GM23248 (cell line): Measurements from ENCODE around the gene COX7B. TPM values are rescaled to one million over a fixed set of nuclear protein-coding genes. Genes with fewer than 3 reads are reported as not detected.

Source experiments
- DNase-seq: peaks from one replicate; pipeline ENCODE4 v3.0.0-alpha.2; 2015
- H2AFZ ChIP-seq: fragments of 200-600 bp; sonication (generic); 2 replicates; pipeline ENCODE4 v1.6.1; 2016; ENCODE audit warnings: antibody characterized with exemption
- H3F3A ChIP-seq: fragments of 200-600 bp; sonication (generic); 2 replicates; pipeline ENCODE4 v1.6.1; 2016; ENCODE audit warnings: mild to moderate bottlenecking, antibody characterized with exemption, mixed run types; ENCODE audit not compliant: insufficient read depth
- H3K27ac ChIP-seq: fragments of 200-600 bp; sonication (generic); 2 replicates; pipeline ENCODE4 v1.5.1; 2016; ENCODE audit warnings: mild to moderate bottlenecking
- H3K27me3 ChIP-seq: fragments of 200-600 bp; sonication (generic); replicated peaks from 2 replicates; pipeline ENCODE4 v1.6.1; 2016; ENCODE audit warnings: mild to moderate bottlenecking; ENCODE audit not compliant: insufficient read depth
- H3K36me3 ChIP-seq: fragments of 200-600 bp; sonication (generic); 2 replicates; pipeline ENCODE4 v1.6.1; 2016; ENCODE audit warnings: low read depth, mild to moderate bottlenecking
- H3K4me1 ChIP-seq: fragments of 200-600 bp; sonication (generic); 2 replicates; pipeline ENCODE4 v1.6.1; 2016; ENCODE audit warnings: mild to moderate bottlenecking; ENCODE audit not compliant: insufficient read depth
- H3K4me2 ChIP-seq: fragments of 200-600 bp; sonication (generic); one replicate; pipeline ENCODE4 v1.6.1; 2016; ENCODE audit warnings: mild to moderate bottlenecking; ENCODE audit not compliant: unreplicated experiment
- H3K4me3 ChIP-seq: fragments of 200-600 bp; sonication (generic); 2 replicates; pipeline ENCODE4 v1.5.1; 2016; ENCODE audit warnings: mild to moderate bottlenecking
- H3K79me2 ChIP-seq: fragments of 200-600 bp; sonication (generic); 2 replicates; pipeline ENCODE4 v1.6.1; 2016; ENCODE audit warnings: mild to moderate bottlenecking; ENCODE audit not compliant: insufficient read depth
- H3K9ac ChIP-seq: fragments of 200-600 bp; sonication (generic); 2 replicates; pipeline ENCODE4 v1.6.1; 2016; ENCODE audit warnings: mild to moderate bottlenecking
- H3K9me2 ChIP-seq: fragments of 200-600 bp; sonication (generic); 2 replicates; pipeline ENCODE4 v1.6.1; 2016; ENCODE audit warnings: mixed run types, mild to moderate bottlenecking, moderate library complexity; ENCODE audit not compliant: insufficient read depth
- H3K9me3 ChIP-seq: fragments of 200-600 bp; sonication (generic); one replicate; pipeline ENCODE4 v1.6.1; 2017; ENCODE audit warnings: low read depth
- H4K20me1 ChIP-seq: fragments of 200-600 bp; sonication (generic); 2 replicates; pipeline ENCODE4 v1.6.0; 2016; ENCODE audit not compliant: insufficient read depth
- EZH2 ChIP-seq: fragments of 200-600 bp; sonication (generic); IDR thresholded peaks from 2 replicates; pipeline ENCODE4 v1.6.1; 2018; ENCODE audit warnings: antibody characterized with exemption, mild to moderate bottlenecking; ENCODE audit not compliant: insufficient read depth, poor library complexity, severe bottlenecking
- EZH2phosphoT487 ChIP-seq: fragments of 200-600 bp; sonication (generic); IDR thresholded peaks from 2 replicates; pipeline ENCODE4 v1.6.1; 2018; ENCODE audit warnings: antibody characterized with exemption, moderate library complexity, mild to moderate bottlenecking, low read depth; ENCODE audit not compliant: insufficient read depth
- WGBS, 2 experiments: methylation state at CpG; one replicate each; pipeline ENCODE4 v1.1.6; 2015 to 2017; ENCODE audit warnings: low lambda C conversion rate in 2 of 2, low coverage in 1 of 2; ENCODE audit errors: missing lambda C conversion rate in 2 of 2; 5-methylcytosine and 5-hydroxymethylcytosine counted together
- in situ Hi-C: fragments of 300-500 bp; cut with MboI; formaldehyde crosslinking; loops from 2 replicates; pipeline ENCODE4 v1.15.0; 2020
- polyA plus RNA-seq: library from polyadenylated mRNA; unstranded; fragments of >200 nt; fragmentation: Nextera tagmentation; extraction: Ambion mirVana; gene quantifications from 2 replicates; pipeline ENCODE4 v1.2.1, GENCODE V29; 2016
- total RNA-seq: library from RNA; depleted of rRNA; stranded (reverse); fragments of >200 nt; shearing (Covaris generic); gene quantifications from 2 replicates; pipeline ENCODE4 v1.2.3, GENCODE V29; 2014

COX7B gene
- total and polyA plus RNA-seq, 2 experiments from 2014 or later, result 168 to 335 TPM

DNA sequence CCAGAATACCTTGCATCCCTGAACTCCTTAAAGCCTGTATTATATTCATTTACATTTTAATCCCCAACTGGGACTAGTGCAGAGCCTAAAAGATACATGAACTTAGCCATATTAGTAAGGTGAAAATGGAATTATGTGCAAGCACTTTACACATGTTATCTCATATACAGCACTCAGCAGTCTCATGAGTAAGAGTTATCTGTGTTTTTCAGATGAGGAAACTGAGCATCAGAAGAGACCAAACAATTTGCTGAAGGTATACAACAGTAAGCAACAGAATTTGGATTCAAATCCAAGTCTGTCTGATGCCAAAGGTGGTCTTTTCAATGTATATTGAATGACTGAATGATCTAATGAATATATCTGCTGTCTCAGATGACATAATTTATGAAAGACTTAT, 23.5 kb downstream of the COX7B start:
- Histone ChIP-seq H3K9me2 (no peaks in the 10 kb centered on the region), H3K27ac (no peak overlapping the region), H3K79me2 (peaks cover 12% of the 10 kb centered on the region; the same call in 1 of the 2 replicates), H3K9ac (no peak overlapping the region), H3F3A (no peaks in the 10 kb centered on the region), H3K4me3 (no peak overlapping the region), H4K20me1 (no peaks in the 10 kb centered on the region), H3K9me3 (no peaks in the 10 kb centered on the region), H3K4me1 (no peaks in the 10 kb centered on the region), H3K27me3 (no peaks in the 10 kb centered on the region), H2AFZ (no peak overlapping the region), H3K4me2 (no peak overlapping the region), H3K36me3 (no peaks in the 10 kb centered on the region)
- in situ Hi-C loops, result no loop called here
- DNase-seq, result no peak
- TF ChIP-seq EZH2 (no peak), EZH2phosphoT487 (no peak)

DNA sequence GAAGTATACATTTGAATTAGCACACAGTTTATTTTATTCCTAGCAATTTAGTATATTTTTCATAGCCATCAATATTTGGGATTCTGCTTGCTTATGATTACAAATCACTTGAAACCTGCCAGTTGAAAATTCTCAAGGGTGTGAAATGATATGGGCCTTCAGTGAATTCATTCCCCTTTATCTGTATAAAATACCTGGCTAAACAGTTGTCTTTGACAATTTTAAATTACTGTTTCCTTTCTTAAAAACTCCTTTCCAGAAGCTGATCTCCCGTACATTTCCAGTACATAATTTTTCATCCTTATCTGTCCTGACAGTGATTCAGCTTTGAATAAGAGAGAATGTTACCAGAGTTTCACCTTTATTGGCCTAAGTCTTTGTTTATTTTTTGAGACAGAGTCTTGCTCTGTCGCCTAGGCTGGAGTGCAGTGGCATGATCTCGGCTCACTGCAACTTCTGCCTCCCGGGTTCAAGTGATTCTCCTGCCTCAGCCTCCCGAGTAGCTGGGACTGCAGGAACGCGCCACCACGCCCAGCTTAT, 25.1 kb downstream of the COX7B start:
- no peak overlapping the region for H3K4me2 ChIP-seq
- H3K27me3 ChIP-seq, result no peaks in the 10 kb centered on the region
- 97 to 98% methylated on average over 8 of the region's 8 CpGs for WGBS, 2 experiments
- H3K9me3 ChIP-seq, result no peaks in the 10 kb centered on the region
- H3K27ac ChIP-seq, result no peak overlapping the region
- H3K9me2 ChIP-seq, result no peaks in the 10 kb centered on the region
- H3K4me3 ChIP-seq, result no peak overlapping the region
- in situ Hi-C loops, result no loop called here
- no peaks in the 10 kb centered on the region for H3K4me1 ChIP-seq
- peaks cover 12% of the 10 kb centered on the region; the same call in 1 of the 2 replicates for H3K79me2 ChIP-seq
- no peaks in the 10 kb centered on the region for H3F3A ChIP-seq
- H3K36me3 ChIP-seq, result no peaks in the 10 kb centered on the region
- H3K9ac ChIP-seq, result no peak overlapping the region
- no peak overlapping the region for H2AFZ ChIP-seq
- DNase-seq, result no peak
- TF ChIP-seq EZH2, result no peak
- TF ChIP-seq EZH2phosphoT487, result no peak
- H4K20me1 ChIP-seq, result no peaks in the 10 kb centered on the region

DNA sequence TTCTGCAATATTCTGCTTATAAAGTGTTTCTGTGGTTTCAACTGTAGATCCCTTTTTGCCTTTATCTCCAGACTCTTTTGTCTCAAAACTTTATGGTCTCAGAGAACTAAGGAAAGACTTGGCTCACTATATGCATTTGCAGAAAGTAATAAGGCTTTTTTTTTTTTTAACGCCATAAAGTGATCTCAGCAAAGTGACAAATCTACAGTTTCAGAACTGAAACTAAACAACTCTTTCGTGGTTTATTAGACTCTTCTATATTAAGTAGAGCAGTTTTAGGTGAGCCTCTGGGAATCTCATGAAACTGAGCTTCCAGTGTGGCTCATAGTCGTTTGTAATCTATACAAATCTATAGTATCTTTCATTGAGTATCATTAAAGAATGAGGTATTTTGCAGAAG, 26.5 kb downstream of the COX7B start:
- TF ChIP-seq EZH2, result no peak
- TF ChIP-seq EZH2phosphoT487, result no peak
- Histone ChIP-seq H3F3A (no peaks in the 10 kb centered on the region), H3K9me3 (no peaks in the 10 kb centered on the region), H3K4me1 (no peaks in the 10 kb centered on the region), H3K4me2 (no peak overlapping the region), H4K20me1 (no peaks in the 10 kb centered on the region), H3K9ac (no peak overlapping the region), H3K9me2 (no peaks in the 10 kb centered on the region), H2AFZ (no peak overlapping the region), H3K27ac (no peak overlapping the region), H3K27me3 (no peaks in the 10 kb centered on the region), H3K79me2 (peaks cover 10% of the 10 kb centered on the region; the same call in 1 of the 2 replicates), H3K4me3 (no peak overlapping the region), H3K36me3 (no peaks in the 10 kb centered on the region)
- in situ Hi-C loops, result no loop called here
- no peak for DNase-seq
- 92 to 95% methylated on average over 3 of the region's 3 CpGs for WGBS, 2 experiments

DNA sequence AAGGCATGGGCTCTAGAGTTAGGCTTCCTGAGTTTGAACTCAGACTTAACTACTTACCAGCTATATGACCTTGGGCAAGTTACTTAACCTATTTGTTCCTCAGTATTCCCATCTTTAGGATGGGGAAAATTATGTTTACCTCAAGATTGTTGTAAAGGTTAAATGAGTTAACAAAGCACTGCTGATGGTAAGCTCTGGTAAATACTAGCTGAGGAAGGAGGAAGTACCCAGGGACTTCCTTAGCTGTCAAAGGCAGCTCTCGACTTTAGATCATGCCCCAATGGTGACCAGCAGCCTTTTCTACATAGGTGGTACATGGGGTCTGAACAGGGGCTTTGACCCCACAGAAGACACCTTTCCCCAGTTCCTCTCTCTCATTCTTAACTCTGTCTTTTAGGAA, 31.3 kb downstream of the COX7B start:
- Histone ChIP-seq H3K4me3 (no peak overlapping the region), H2AFZ (no peak overlapping the region), H3K4me2 (no peak overlapping the region), H4K20me1 (no peaks in the 10 kb centered on the region), H3K27ac (no peak overlapping the region), H3K9me2 (no peaks in the 10 kb centered on the region), H3K27me3 (no peaks in the 10 kb centered on the region), H3K4me1 (no peaks in the 10 kb centered on the region), H3K9ac (no peak overlapping the region), H3F3A (no peaks in the 10 kb centered on the region), H3K36me3 (no peaks in the 10 kb centered on the region), H3K79me2 (no peaks in the 10 kb centered on the region), H3K9me3 (no peaks in the 10 kb centered on the region)
- in situ Hi-C loops, result no loop called here
- no peak for DNase-seq
- TF ChIP-seq EZH2, result no peak
- TF ChIP-seq EZH2phosphoT487, result no peak
- WGBS, 2 experiments, result 8 to 36% methylated on average over 1 of the region's 1 CpG

DNA sequence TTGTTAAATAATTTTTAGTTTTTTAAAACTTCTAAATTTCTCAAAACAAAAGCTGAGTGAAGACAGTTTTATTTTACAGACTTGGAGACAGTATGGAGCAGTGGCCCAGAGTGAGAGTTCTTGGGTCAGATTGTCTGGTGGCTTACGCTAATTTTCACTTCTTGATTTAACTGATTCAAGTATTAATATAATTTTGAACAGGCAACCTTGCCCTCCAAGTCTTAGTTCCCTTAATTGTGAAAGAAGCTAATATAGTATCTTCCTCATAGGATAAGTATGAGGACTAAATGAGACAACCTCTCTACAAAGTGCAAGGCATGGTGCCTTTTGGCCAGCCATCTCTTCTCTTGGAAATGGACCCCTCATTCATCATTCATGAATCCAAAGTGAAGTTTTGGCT, 36.6 kb downstream of the COX7B start:
- Histone ChIP-seq H3K4me3 (no peak overlapping the region), H3K36me3 (no peaks in the 10 kb centered on the region), H2AFZ (no peak overlapping the region), H3K27me3 (no peaks in the 10 kb centered on the region), H3K4me1 (no peaks in the 10 kb centered on the region), H4K20me1 (no peaks in the 10 kb centered on the region), H3F3A (no peaks in the 10 kb centered on the region), H3K27ac (no peak overlapping the region), H3K79me2 (no peaks in the 10 kb centered on the region), H3K4me2 (no peak overlapping the region), H3K9me3 (no peaks in the 10 kb centered on the region), H3K9me2 (no peaks in the 10 kb centered on the region), H3K9ac (no peak overlapping the region)
- TF ChIP-seq EZH2phosphoT487 (no peak), EZH2 (no peak)
- DNase-seq, result no peak
- in situ Hi-C loops, result no loop called here
- WGBS, 2 experiments, result 87 to 93% methylated on average over 1 of the region's 1 CpG
